SJCRH30 (cell line): Measurements from ENCODE around the gene TAS1R2. TPM values are rescaled to one million over a fixed set of nuclear protein-coding genes. Genes with fewer than 3 reads are reported as not detected.
"Not testable (repeated sequence)": the region's sequence is repeated elsewhere in the genome, so short reads cannot be mapped to it uniquely, and the experiment has no call there.

Experiments
- DNase-seq, 2 experiments: peaks; one replicate each; pipeline ENCODE4 v3.0.0-alpha.2; 2015 to 2020
- H3K27ac ChIP-seq: fragments of 250-450 bp; sonication (Bioruptor Pico); 2 replicates; pipeline ENCODE4 v1.5.1; 2020; ENCODE audit warnings: mild to moderate bottlenecking, moderate library complexity
- H3K27me3 ChIP-seq: fragments of 250-450 bp; sonication (Bioruptor Pico); 2 replicates; pipeline ENCODE4 v1.5.1; 2020; ENCODE audit warnings: mild to moderate bottlenecking, moderate library complexity
- H3K36me3 ChIP-seq: fragments of 250-450 bp; sonication (Bioruptor Pico); 2 replicates; pipeline ENCODE4 v1.5.1; 2020; ENCODE audit warnings: mild to moderate bottlenecking, moderate library complexity
- H3K4me1 ChIP-seq: fragments of 250-450 bp; sonication (Bioruptor Pico); 2 replicates; pipeline ENCODE4 v1.5.1; 2020; ENCODE audit warnings: mild to moderate bottlenecking, moderate library complexity
- H3K4me3 ChIP-seq: fragments of 250-450 bp; sonication (Bioruptor Pico); 2 replicates; pipeline ENCODE4 v1.5.1; 2020; ENCODE audit warnings: mild to moderate bottlenecking, moderate library complexity
- H3K9me3 ChIP-seq: fragments of 250-450 bp; sonication (Bioruptor Pico); replicated peaks from 2 replicates; pipeline ENCODE4 v1.5.1; 2020; ENCODE audit warnings: mild to moderate bottlenecking, moderate library complexity
- total RNA-seq: library from RNA; depleted of rRNA; stranded (reverse); fragments of >200 nt; shearing (Covaris generic); gene quantifications from 2 replicates; pipeline ENCODE4 v1.2.3, GENCODE V29; 2014

The TAS1R2 gene
- total RNA-seq, 1 experiment from 2014 or later, result not detected

DNA sequence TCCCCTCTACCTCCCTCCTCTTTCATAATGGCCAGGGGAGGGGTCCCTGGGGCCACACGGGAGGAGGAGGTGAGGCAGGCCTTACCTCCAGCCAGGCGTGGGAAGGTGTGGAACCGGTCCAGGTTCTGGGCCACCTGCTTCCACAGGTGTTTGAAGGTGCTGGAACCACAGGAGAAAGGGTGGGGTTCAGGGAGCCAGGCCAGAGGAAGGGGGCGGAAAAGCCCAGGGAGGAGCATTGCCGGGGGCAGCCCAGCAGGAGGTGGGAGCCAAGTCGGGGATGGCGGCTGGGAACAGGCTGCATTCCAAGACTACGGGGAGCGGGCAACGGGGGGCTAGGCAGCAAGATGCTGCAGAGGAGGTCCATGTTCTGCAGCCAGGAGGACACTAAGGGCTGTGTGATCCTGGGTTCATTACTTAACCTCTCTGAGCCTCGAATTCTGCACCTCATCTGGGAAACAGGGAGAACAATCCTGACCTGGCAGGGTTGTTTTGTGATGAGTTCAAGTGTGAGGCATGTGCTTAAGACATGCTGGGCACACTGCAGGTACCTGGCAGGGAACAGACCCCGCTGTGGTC is 19.8 kb upstream of the TAS1R2 start:
- no peaks in the 10 kb centered on the region for H3K27me3 ChIP-seq
- H3K36me3 ChIP-seq, result no peaks in the 10 kb centered on the region
- no peak overlapping the region for H3K27ac ChIP-seq
- H3K4me1 ChIP-seq, result no peaks in the 10 kb centered on the region; the same call in 1 of the 2 replicates
- DNase-seq, result no peak
- H3K9me3 ChIP-seq, result no peaks in the 10 kb centered on the region
- H3K4me3 ChIP-seq, result no peak overlapping the region

DNA sequence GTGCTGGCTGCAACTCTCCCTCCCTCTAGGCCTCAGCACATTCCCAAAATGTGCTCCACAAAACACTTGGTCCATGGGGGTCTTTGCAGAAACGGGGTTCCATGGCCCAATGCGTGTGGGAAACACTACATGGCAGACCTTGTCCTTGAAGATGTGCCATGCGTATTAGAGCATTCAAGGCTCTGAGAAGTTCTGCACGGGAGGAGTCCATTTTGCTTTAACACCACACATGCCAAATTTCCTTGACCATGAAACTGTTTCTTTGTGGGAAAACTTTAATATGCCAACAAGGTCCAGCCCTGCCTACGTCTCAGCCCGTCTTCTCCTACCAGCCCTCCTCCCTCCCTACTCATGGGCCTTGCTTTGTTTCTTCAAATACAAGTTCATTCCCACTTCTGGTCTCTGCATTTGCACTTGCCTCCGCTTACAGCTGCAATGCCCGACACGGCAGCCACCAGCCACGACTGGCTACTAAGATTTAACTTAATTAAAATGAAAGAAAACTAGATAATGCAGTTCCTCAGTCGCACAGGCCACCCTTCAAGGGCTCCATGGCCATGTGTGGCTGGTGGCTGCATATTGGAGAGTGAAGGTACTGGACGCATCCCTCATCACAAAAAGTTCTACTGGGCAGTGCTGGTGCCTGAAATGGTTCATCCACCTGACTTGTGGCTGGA is 19.2 kb upstream of the TAS1R2 start:
- no peaks in the 10 kb centered on the region for H3K9me3 ChIP-seq
- H3K36me3 ChIP-seq, result no peaks in the 10 kb centered on the region
- no peak overlapping the region for H3K4me3 ChIP-seq
- no peak for DNase-seq
- no peak overlapping the region for H3K27ac ChIP-seq
- no peaks in the 10 kb centered on the region; the same call in 1 of the 2 replicates for H3K4me1 ChIP-seq
- no peaks in the 10 kb centered on the region for H3K27me3 ChIP-seq

DNA sequence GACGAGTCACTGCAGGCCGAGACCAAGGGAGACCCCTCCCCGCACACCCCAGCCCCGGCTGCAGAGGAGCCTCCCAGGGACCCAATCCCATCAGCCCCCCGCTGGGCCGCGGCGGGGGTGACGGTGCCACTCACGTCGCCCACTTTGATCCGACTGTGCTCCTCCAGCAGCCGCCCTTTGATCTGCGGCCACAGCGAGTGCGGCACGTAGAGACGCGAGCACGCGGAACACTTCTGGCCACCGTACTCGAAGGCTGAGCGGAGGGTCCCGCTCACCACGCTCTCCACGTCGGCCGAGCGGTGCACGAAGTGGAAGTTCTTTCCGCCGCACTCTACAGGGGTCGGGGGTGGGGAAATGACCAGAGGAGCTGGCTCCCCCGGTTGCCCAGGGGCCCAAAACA is 17.8 kb upstream of the TAS1R2 start:
- Histone ChIP-seq H3K4me1 (no peaks in the 10 kb centered on the region; the same call in 1 of the 2 replicates), H3K36me3 (no peaks in the 10 kb centered on the region), H3K27me3 (no peaks in the 10 kb centered on the region), H3K4me3 (no peak overlapping the region), H3K27ac (no peak overlapping the region), H3K9me3 (no peaks in the 10 kb centered on the region)
- no peak for DNase-seq

DNA sequence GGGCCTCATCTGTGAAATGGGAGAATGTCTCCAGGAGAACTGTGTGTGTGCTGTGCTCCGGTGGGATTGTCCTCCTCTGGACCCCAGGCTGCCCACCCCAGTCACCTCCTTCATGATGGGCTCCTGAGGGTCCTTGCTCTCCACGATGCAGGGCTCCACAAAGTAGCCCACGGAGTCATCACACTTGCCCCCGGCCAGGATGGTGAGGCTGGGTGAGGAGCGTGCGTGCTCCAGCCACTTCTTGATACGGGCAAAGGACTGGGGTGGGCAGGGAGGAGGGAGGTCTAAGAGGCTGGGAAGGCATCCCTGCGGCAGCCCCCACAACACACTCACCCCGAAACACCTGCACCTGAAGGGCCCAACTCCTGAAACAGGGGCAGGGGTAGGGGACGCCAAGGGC is 16.8 kb upstream of the TAS1R2 start:
- DNase-seq, result no peak
- no peak overlapping the region for H3K4me3 ChIP-seq
- H3K9me3 ChIP-seq, result no peaks in the 10 kb centered on the region
- H3K27ac ChIP-seq, result no peak overlapping the region
- no peaks in the 10 kb centered on the region; the same call in 1 of the 2 replicates for H3K4me1 ChIP-seq
- no peaks in the 10 kb centered on the region for H3K27me3 ChIP-seq
- no peaks in the 10 kb centered on the region for H3K36me3 ChIP-seq

DNA sequence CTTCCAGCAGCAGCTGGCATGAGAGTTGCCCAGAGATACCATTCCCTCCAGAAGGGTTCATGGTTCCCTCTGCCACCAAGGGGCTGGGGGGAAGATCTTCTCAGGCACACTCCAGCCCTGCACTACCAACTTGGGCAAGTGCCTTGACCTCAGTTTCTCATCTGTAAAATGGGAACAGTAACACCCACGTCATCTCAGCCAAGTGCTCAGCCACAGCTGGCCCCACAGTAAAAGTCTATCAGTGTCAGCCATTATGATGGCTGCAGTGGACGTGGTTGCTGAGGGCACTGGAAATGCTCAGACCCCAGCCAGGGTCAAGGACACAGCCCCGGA is 16.3 kb upstream of the TAS1R2 start:
- Histone ChIP-seq H3K27me3 (no peaks in the 10 kb centered on the region), H3K9me3 (no peaks in the 10 kb centered on the region), H3K27ac (no peak overlapping the region), H3K4me1 (no peaks in the 10 kb centered on the region; the same call in 1 of the 2 replicates), H3K36me3 (no peaks in the 10 kb centered on the region), H3K4me3 (no peak overlapping the region)
- no peak for DNase-seq

DNA sequence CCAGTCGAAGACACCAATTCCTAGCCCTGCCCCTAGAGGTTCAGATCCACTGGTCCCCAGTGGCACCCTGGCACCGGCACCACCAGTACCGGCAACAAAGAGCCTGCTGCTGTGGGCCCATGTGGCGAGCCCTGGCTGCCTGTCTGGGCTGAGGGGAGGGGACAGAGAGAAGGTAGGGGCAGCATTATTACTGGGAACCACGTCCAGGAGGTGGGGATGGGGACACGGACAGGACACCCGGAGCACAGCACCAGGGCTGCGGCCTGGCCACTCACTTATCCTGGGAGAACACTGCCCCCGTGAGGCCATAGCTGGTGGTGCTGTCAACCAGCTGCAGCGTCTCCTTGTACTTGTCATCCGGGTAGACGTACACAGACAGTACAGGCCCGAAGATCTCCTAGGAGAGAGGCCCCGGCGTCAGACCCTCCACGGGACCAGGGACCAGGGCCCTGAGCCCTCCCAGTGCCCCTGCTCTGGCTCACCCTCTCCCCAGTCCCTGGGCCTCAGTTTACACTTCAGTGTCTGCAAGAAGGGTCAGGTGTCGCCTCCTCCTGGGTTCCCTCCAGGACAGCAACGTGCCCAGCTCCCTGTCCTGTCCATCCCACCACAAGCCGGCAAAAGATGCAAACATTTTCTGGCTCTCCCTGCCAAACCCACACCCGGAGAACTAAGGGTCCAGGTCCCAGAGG is 15.8 kb upstream of the TAS1R2 start:
- DNase-seq, result peak; percentile 90 to 93

DNA sequence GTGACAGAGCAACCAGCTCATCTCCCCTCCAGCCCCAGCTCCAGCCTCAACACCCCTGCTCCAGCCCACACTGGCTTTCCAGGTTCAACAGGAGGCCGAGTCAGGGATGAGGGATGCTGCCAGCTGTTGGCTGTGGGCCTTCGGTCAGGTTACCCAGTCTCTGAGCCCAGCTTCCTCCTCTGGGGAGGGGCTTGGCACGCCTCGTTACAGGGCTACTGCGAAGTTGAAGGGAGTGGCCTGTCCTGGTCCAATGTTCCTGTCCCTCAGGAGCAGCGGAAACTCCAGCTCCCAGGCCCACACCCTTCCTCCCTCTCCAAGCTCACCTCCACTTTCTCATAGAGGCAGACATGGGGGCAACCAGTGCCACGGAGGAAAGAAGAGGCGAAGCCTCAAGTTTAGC is 15.1 kb upstream of the TAS1R2 start:
- DNase-seq, result peak; percentile 55 to 63
- H3K9me3 ChIP-seq, result no peaks in the 10 kb centered on the region

More for the DNA sequence above, 15.8 kb upstream of the TAS1R2 start:
- Histone ChIP-seq H3K36me3 (no peaks in the 10 kb centered on the region), H3K27ac (no peak overlapping the region), H3K9me3 (no peaks in the 10 kb centered on the region), H3K4me1 (no peaks in the 10 kb centered on the region; the same call in 1 of the 2 replicates), H3K4me3 (no peak overlapping the region), H3K27me3 (no peaks in the 10 kb centered on the region)

DNA sequence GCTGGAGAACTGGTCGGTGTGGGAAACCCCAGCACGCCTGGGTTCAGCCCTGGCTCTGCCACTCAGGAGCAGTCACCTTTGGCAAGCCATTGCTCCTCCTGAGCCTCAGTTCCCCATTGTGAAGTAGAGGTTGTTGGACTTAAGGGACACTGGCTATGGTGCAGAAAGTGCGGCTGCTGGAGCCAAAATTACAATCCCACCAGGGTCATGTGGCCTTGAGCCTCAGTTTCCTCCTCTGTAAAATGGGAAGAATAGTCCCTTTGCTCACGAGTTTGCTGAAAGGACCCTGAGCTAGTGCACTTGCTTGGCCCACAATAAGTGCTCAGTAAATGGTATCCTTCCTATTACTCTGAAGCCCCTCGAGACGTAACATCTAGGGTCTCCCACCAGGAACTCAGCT is 14.6 kb upstream of the TAS1R2 start:
- Histone ChIP-seq H3K27ac (no peak overlapping the region), H3K4me1 (no peaks in the 10 kb centered on the region), H3K27me3 (peaks cover 3% of the 10 kb centered on the region), H3K9me3 (no peaks in the 10 kb centered on the region), H3K4me3 (no peak overlapping the region), H3K36me3 (no peaks in the 10 kb centered on the region)
- DNase-seq, result no peak

More for the DNA sequence above, 15.1 kb upstream of the TAS1R2 start:
- Histone ChIP-seq H3K27me3 (no peaks in the 10 kb centered on the region; the same call in 1 of the 2 replicates), H3K27ac (no peak overlapping the region), H3K36me3 (no peaks in the 10 kb centered on the region), H3K4me1 (no peaks in the 10 kb centered on the region; the same call in 1 of the 2 replicates), H3K4me3 (no peak overlapping the region)

DNA sequence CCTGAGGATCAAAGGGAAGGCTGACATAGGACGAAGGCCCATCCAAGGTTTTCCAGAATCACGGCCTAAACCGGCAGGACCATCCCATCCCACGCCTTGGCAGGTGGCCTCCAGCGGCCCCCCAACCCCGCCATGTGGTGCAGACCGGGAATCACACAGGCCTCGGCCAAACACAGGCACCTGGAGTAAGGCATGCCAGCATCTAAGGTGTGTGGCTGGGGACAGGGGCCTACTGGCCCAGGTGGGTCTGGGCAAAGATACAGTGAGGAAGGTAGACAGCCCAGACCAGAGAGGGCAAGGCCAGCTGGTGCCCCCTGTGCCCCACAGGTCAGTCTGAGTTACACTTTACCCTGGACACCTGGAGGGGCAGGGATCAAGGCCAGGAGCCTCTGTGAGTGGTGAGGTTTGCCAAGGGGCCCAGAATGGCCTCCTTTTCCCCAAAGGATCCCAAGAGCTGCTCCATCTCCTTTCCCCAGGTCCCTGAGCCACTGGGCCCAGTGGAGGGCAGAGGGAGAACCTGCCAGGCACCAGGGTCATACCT is 12.7 kb upstream of the TAS1R2 start:
- no peaks in the 10 kb centered on the region for H3K9me3 ChIP-seq
- H3K4me1 ChIP-seq, result no peaks in the 10 kb centered on the region
- no peak for DNase-seq
- peaks cover 13% of the 10 kb centered on the region for H3K27me3 ChIP-seq
- H3K36me3 ChIP-seq, result no peaks in the 10 kb centered on the region
- no peak overlapping the region for H3K4me3 ChIP-seq
- H3K27ac ChIP-seq, result no peak overlapping the region

DNA sequence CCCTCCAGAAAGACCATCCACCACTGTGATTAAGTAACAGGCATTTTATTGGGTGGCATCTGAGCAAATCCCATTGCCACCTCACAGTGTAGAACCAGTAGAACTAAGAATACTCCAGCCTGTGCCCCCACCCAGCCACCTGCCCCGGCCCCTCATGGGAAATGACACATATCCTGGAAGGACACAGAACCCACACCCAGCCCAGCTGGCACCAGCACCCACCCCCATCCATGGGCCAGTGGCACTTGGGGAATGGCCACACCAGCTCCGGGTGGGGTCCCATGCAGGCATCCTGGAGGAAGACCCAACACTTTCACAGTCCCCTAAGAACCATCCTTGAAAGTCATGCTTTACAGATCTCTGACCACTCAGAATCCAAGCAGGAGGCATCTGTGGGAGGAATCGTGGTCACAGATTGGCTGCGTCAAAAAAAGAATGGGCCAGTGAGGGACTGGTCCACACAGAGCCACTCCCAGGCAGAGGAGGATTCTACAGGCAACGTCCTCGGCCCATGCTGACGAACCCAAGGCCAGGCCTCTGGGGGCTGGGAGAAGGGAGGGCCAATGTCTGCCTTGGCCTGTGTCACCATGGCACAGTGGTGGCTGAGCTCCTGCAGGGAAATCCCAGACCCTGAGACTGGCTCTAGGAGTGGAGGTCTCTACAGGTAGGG is 12.1 kb upstream of the TAS1R2 start:
- H3K27ac ChIP-seq, result no peak overlapping the region
- H3K4me1 ChIP-seq, result no peaks in the 10 kb centered on the region
- no peaks in the 10 kb centered on the region for H3K9me3 ChIP-seq
- no peak overlapping the region for H3K4me3 ChIP-seq
- H3K27me3 ChIP-seq, result peaks cover 13% of the 10 kb centered on the region
- DNase-seq, result no peak
- no peaks in the 10 kb centered on the region for H3K36me3 ChIP-seq

DNA sequence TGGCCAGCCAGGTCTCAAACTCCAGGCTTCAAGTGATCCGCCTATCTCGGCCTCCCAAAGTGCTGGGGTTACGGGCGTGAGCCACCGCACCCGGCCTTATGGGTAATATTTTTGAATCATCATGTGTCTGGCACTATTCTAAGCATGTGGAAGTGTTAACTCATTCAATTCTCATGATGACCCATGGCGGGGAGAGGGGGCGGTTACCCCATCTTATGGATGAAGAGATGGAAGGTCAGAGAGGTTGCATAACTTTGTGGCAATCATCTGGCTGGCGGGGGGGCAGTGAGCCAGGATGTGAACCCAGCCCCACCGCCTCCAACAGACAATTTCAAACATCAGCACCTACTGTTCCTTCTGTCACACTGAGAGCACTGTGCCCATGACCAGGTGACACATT is 11.5 kb upstream of the TAS1R2 start:
- Histone ChIP-seq H3K27me3 (peaks cover 15% of the 10 kb centered on the region), H3K4me3 (no peak overlapping the region), H3K27ac (no peak overlapping the region), H3K4me1 (no peaks in the 10 kb centered on the region), H3K36me3 (no peaks in the 10 kb centered on the region), H3K9me3 (no peaks in the 10 kb centered on the region)
- DNase-seq, result no peak

DNA sequence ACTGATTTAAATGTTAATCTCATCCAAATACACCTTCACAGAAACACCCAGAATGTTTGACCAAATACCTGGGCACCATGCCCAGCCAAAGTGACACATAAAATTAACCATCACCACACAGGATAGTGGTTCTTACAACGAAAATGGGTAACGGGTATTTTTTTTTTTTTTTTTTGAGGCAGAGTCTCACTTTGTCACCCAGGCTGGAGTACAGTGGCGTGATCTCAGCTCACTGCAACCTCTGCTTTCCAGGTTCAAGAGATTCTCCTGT is 11.1 kb upstream of the TAS1R2 start:
- not testable (repeated sequence) for DNase-seq, H3K36me3 ChIP-seq, H3K27ac ChIP-seq, H3K4me1 ChIP-seq, H3K4me3 ChIP-seq, H3K9me3 ChIP-seq
- peaks cover 19% of the 10 kb centered on the region for H3K27me3 ChIP-seq

DNA sequence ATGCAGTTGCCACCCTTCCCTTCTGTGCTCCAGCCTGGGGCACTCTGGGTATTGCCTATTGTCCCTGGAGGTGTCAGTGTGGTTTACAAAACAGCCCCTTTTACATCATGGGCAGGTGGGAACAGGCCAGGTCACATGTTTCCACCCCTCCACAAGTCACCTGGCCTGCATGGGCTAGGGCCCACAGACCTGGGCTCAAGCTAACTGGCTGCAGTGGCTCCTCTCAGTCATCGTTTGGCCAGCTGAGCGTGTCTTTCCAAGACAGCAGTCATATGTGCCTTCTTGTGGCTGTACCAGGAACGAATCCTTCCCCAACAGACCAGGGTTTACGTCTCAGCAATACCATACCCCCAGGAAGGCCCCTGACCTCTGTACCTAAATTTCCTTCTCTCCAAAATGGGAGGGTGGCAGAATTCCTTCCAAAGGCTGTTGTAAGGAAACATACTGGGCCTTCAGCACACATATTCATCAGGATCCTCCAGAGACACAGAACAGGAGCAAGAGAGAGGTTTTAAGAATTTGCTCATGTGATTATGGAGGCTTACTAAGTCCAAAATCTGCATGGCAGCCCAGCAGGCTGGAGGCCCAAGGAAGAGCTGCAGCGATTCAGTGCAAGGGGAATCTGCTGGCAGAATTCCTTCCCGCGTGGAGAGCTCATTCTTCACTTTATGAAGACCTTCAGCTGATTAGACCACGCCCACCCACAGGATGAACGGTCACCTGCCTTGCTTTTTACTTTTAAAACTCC is 10.6 kb upstream of the TAS1R2 start:
- H3K27me3 ChIP-seq, result peaks cover 19% of the 10 kb centered on the region
- H3K36me3 ChIP-seq, result no peaks in the 10 kb centered on the region
- no peak for DNase-seq
- H3K4me3 ChIP-seq, result no peak overlapping the region
- no peak overlapping the region for H3K27ac ChIP-seq
- no peaks in the 10 kb centered on the region for H3K4me1 ChIP-seq
- H3K9me3 ChIP-seq, result no peaks in the 10 kb centered on the region

DNA sequence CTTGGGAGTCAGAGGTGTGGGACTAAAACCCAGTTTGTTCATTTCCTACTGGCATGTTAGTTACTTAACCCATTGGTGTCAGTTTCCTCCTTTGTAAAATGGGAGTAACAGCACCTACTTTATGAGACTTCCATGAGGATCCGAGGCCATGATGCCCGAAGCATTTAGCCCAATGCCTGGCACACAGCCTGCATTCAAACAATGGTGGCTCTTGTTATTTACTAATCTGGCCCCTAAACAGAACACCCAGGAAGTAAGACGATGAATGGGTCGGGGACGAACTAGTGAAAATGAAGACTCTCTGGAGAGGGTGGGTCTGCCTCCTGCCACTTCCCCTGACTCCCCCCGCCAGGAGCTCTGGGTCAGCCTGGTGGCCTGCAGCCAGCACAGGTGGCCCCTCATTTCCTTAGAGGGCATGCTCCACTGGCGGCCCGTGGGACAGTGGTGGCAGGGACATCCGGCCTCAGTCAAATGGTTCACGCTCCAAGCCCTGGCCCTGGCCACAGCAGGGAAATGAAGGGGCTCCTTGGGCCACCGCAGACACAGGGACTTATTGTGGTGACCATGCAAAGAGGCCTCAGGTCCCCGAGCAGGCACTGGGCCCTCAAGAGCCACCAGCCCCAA is 9.5 kb upstream of the TAS1R2 start:
- Histone ChIP-seq H3K4me3 (no peak overlapping the region), H3K4me1 (no peaks in the 10 kb centered on the region), H3K27me3 (peaks cover 19% of the 10 kb centered on the region), H3K36me3 (no peaks in the 10 kb centered on the region), H3K27ac (no peak overlapping the region), H3K9me3 (no peaks in the 10 kb centered on the region)
- no peak for DNase-seq
